ENCODE measurements around the gene TSPAN9. TPM values are rescaled to one million over a fixed set of nuclear protein-coding genes. Genes with fewer than 3 reads are reported as not detected.
A peak's percentile ranks its signal among the peaks of the same experiment; 100 is the strongest.

The TSPAN9 gene
- polyA plus RNA-seq, 3 donors: 0.15 to 0.34 (median 0.25) TPM

- TF ChIP-seq, protein P1, sequence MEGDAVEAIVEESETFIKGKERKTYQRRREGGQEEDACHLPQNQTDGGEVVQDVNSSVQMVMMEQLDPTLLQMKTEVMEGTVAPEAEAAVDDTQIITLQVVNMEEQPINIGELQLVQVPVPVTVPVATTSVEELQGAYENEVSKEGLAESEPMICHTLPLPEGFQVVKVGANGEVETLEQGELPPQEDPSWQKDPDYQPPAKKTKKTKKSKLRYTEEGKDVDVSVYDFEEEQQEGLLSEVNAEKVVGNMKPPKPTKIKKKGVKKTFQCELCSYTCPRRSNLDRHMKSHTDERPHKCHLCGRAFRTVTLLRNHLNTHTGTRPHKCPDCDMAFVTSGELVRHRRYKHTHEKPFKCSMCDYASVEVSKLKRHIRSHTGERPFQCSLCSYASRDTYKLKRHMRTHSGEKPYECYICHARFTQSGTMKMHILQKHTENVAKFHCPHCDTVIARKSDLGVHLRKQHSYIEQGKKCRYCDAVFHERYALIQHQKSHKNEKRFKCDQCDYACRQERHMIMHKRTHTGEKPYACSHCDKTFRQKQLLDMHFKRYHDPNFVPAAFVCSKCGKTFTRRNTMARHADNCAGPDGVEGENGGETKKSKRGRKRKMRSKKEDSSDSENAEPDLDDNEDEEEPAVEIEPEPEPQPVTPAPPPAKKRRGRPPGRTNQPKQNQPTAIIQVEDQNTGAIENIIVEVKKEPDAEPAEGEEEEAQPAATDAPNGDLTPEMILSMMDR (IDR thresholded peaks at IDR 0.05): no peak
- H3K4me3 ChIP-seq (replicated peaks in 1 of 3; ENCODE audit: low read depth in 2 of 3, low read length in 3 of 3): no peak overlapping the region
- Mint-ChIP-seq H3K27me3 (ENCODE audit: low read depth in 3 of 3) (peaks cover 45 to 92% (median 82%) of the 10 kb centered on the region in 3 donors), H3K4me1 (no peaks in the 10 kb centered on the region), H3K9me3 (peaks cover 6 to 25% (median 15%) of the 10 kb centered on the region in 7 donors), H3K4me3 (peak overlapping the region in 1 of 2 donors; percentile 64), H3K36me3 (no peaks in the 10 kb centered on the region), H3K27ac (no peak overlapping the region)
- no peaks in the 10 kb centered on the region for H3K36me3 ChIP-seq (replicated peaks in 1 of 2; ENCODE audit: control insufficient read depth in 1 of 2, insufficient read depth in 2 of 2, low read length in 2 of 2)
- WGBS (ENCODE audit: insufficient coverage): 29% methylated on average over 10 of the region's 13 CpGs
- no peak overlapping the region for H3K27ac ChIP-seq (ENCODE audit: low read depth in 1 of 2, low read length in 2 of 2)
- no peaks in the 10 kb centered on the region for H3K4me1 ChIP-seq (ENCODE audit: control insufficient read depth in 1 of 2, insufficient read depth in 2 of 2, low read length in 2 of 2)
- no peak overlapping the region for H2AFZ ChIP-seq (ENCODE audit: insufficient read depth, low read depth, low read length, poor library complexity, severe bottlenecking)
- H3K9me3 ChIP-seq (replicated peaks in 1 of 2; ENCODE audit: control insufficient read depth in 1 of 2, insufficient read depth in 1 of 2, low read length in 2 of 2): peaks cover 14 to 22% of the 10 kb centered on the region in 2 donors
- intact Hi-C loops (cut with micrococcal nuclease): no loop called here
- H3K79me2 ChIP-seq (ENCODE audit: insufficient read depth, low read length): no peaks in the 10 kb centered on the region
- H3K27me3 ChIP-seq (ENCODE audit: control insufficient read depth in 2 of 2, insufficient read depth in 2 of 2, low read length in 2 of 2): peaks cover 29 to 85% of the 10 kb centered on the region in 2 donors
- no peak for DNase-seq
- H3K4me2 ChIP-seq (replicated peaks; ENCODE audit: extremely low read depth, low read length, poor library complexity, severe bottlenecking): no peak overlapping the region
- H3K9ac ChIP-seq (ENCODE audit: insufficient read depth, low read length, poor library complexity, severe bottlenecking): no peak overlapping the region
- H4K20me1 ChIP-seq (ENCODE audit: insufficient read depth, low read length): no peaks in the 10 kb centered on the region
Measured at GRCh38 chr12:3122841-3123678, 45.9 kb downstream of the TSPAN9 start.

GRCh38 chr12:3123729-3124128, 46.5 kb downstream of the TSPAN9 start:
- Histone ChIP-seq H3K27ac (ENCODE audit: low read depth in 1 of 2, low read length in 2 of 2) (no peak overlapping the region), H3K9me3 (replicated peaks in 1 of 2; ENCODE audit: control insufficient read depth in 1 of 2, insufficient read depth in 1 of 2, low read length in 2 of 2) (peaks cover 14 to 24% of the 10 kb centered on the region in 2 donors), H4K20me1 (ENCODE audit: insufficient read depth, low read length) (no peaks in the 10 kb centered on the region), H2AFZ (ENCODE audit: insufficient read depth, low read depth, low read length, poor library complexity, severe bottlenecking) (no peak overlapping the region), H3K27me3 (ENCODE audit: control insufficient read depth in 2 of 2, insufficient read depth in 2 of 2, low read length in 2 of 2) (peaks cover 29 to 89% of the 10 kb centered on the region in 2 donors), H3K9ac (ENCODE audit: insufficient read depth, low read length, poor library complexity, severe bottlenecking) (no peak overlapping the region), H3K36me3 (replicated peaks in 1 of 2; ENCODE audit: control insufficient read depth in 1 of 2, insufficient read depth in 2 of 2, low read length in 2 of 2) (no peaks in the 10 kb centered on the region), H3K4me1 (ENCODE audit: control insufficient read depth in 1 of 2, insufficient read depth in 2 of 2, low read length in 2 of 2) (no peaks in the 10 kb centered on the region), H3K4me2 (replicated peaks; ENCODE audit: extremely low read depth, low read length, poor library complexity, severe bottlenecking) (no peak overlapping the region), H3K79me2 (ENCODE audit: insufficient read depth, low read length) (no peaks in the 10 kb centered on the region), H3K4me3 (replicated peaks in 1 of 3; ENCODE audit: low read depth in 2 of 3, low read length in 3 of 3) (no peak overlapping the region)
- no peak for DNase-seq
- H3K36me3 Mint-ChIP-seq: no peaks in the 10 kb centered on the region
- WGBS (ENCODE audit: insufficient coverage): 64% methylated on average over 4 of the region's 4 CpGs
- H3K27me3 Mint-ChIP-seq (ENCODE audit: low read depth in 3 of 3): peaks cover 44 to 92% (median 82%) of the 10 kb centered on the region in 3 donors
- H3K27ac Mint-ChIP-seq: no peak overlapping the region
- intact Hi-C loops (cut with micrococcal nuclease): no loop called here
- peaks cover 6 to 25% (median 16%) of the 10 kb centered on the region in 7 donors for H3K9me3 Mint-ChIP-seq
- peak overlapping the region in 1 of 2 donors; percentile 35 for H3K4me3 Mint-ChIP-seq
- no peaks in the 10 kb centered on the region for H3K4me1 Mint-ChIP-seq
- TF ChIP-seq, protein P1 (IDR thresholded peaks at IDR 0.05): no peak
